Measurements from ENCODE around the gene ZNF141. TPM values are rescaled to one million over a fixed set of nuclear protein-coding genes. Genes with fewer than 3 reads are reported as not detected.

ZNF141 gene
- total and polyA plus RNA-seq, 8 donors: 2.8 to 14.0 (median 7.9) TPM

DNA sequence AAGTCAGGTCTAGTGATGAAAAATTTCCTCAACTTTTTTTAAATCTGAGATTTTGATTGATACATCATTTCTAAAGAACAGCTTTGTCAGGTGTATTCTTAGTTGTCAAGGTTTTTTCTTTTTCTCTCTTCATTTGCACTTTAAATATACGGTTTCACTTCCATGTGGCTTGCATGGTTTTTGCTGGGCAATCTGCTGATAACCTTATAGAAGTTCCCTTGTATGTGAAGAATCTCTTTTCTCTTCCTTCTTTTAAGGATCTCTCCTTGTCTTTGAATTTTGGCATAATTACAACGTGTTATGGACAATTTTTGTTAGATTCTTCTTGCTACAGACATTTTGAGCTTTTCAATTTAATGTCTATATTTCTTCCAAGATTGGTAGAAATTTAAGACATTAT is 85.0 kb downstream of the ZNF141 start:
- Histone ChIP-seq H3K4me3 (no peak overlapping the region), H3K36me3 (peaks cover 0 to 9% (median 0%) of the 10 kb centered on the region in 3 donors), H3K27me3 (peaks cover 0 to 5% (median 0%) of the 10 kb centered on the region in 4 donors), H3K27ac (no peak overlapping the region), H3K9me3 (peaks cover 0 to 22% (median 12%) of the 10 kb centered on the region in 4 donors), H3K4me1 (no peaks in the 10 kb centered on the region)
- 93 to 95% methylated on average over 2 of the region's 2 CpGs for WGBS, 2 donors
- FAIRE-seq (no peak), DNase-seq (no peak), ATAC-seq (no peak)
- no peak for TF ChIP-seq CTCF (IDR thresholded peaks at IDR 0.05)
- intact Hi-C loops (cut with DNase I): no loop called here

Small RNA genes lying within 50 kb of the gene (microRNA-seq; reads per million reads assigned to microRNA genes)
- gene MIR571: 0 reads per million in 2 donors

Other genes with a start within 250 kb of the ZNF141 start
- 1 to 10 TPM; 1.9 to 5.8 (median 2.3) TPM for gene ZNF718, start 213.3 kb upstream of the ZNF141 start, total RNA-seq
- gene ZNF718, start 213.3 kb upstream of the ZNF141 start, polyA plus RNA-seq: 1 to 10 TPM; 1.2 TPM
- gene ZNF732, start 32.3 kb upstream of the ZNF141 start, total RNA-seq: under 1 TPM in 4 of 6 donors, not detected in 2; 0.08 to 0.19 (median 0.09) TPM
- gene ZNF732, start 32.3 kb upstream of the ZNF141 start, polyA plus RNA-seq: under 1 TPM; 0.08 to 0.16 TPM
- 10 to 100 TPM; 10.7 to 19.6 (median 13.8) TPM for gene ZNF721, start 161.3 kb downstream of the ZNF141 start, total RNA-seq
- gene ZNF721, start 161.3 kb downstream of the ZNF141 start, polyA plus RNA-seq: 1 to 10 TPM; 7.3 to 10.0 TPM
- 10 to 100 TPM; 15.4 to 32.7 (median 22.6) TPM for gene PIGG, start 161.4 kb downstream of the ZNF141 start, total RNA-seq
- 10 to 100 TPM; 42.1 to 47.4 TPM for gene PIGG, start 161.4 kb downstream of the ZNF141 start, polyA plus RNA-seq
- under 1 TPM in 4 of 6 donors, not detected in 2; 0.04 to 0.34 (median 0.21) TPM for gene TMEM271, start 238.5 kb downstream of the ZNF141 start, total RNA-seq
- under 1 TPM; 0.23 to 0.35 TPM for gene TMEM271, start 238.5 kb downstream of the ZNF141 start, polyA plus RNA-seq

All from pancreas (tissue), 10 donors.